Stimulated activated CD4-positive, alpha-beta T cell treated with anti-CD3 and anti-CD28 coated beads, Interleukin-1b, Interleukin-23, amount 100 ng/mL, for 1 hour (primary cell): Measurements from ENCODE around the gene ZNF343.
"Not testable (repeated sequence)": the region's sequence is repeated elsewhere in the genome, so short reads cannot be mapped to it uniquely, and the experiment has no call there.

Experiments
- DNase-seq, 2 donors: peaks; one replicate each; pipeline ENCODE4 v3.0.0-alpha.2; 2020; ENCODE audit warnings: low read depth in 2 of 2

The ZNF343 gene

GRCh38 chr20:2521369-2522305 lies 12.9 kb upstream of the ZNF343 start:
- no peak for DNase-seq

GRCh38 chr20:2520617-2521016 lies 11.9 kb upstream of the ZNF343 start:
- DNase-seq, result no peak

GRCh38 chr20:2519115-2519809 lies 10.5 kb upstream of the ZNF343 start:
- DNase-seq, result no peak

DNA sequence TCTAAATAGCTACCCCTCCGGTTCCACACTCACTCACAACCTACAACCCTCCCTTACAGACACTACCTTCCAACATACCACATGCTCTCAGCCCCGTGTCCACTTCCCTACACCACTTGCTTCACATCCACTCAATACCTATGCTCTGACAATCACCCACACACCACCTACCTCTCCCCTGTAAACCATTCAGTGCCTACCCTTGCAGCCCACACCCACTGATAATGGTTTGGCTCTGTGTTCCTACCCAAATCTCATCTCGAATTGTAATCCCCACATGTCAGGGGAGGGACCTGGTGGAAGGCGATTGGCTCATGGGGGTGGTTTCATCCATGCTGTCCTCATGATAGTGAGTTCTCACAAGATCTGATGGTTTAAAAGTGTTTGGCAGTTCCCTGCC lies 9.8 kb upstream of the ZNF343 start:
- no peak for DNase-seq

DNA sequence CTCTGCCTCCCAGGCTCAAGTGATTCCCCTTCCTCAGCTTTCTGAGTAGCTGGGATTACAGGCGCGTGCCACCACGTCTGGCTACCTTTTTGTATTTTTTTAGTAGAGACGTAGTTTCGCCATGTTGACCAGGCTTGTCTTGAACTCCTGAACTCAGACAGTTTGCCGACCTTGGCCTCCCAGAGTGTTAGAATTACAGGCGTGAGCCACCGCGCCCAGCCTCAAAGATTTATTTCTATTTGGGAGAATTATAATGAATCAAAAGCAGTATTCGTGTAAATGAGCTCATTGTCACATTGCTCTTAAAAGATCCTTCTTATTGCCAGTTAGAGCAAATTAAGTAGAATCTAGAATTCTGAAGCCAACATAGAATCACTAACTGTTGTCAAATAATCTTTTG lies 9.4 kb upstream of the ZNF343 start:
- no peak for DNase-seq

DNA sequence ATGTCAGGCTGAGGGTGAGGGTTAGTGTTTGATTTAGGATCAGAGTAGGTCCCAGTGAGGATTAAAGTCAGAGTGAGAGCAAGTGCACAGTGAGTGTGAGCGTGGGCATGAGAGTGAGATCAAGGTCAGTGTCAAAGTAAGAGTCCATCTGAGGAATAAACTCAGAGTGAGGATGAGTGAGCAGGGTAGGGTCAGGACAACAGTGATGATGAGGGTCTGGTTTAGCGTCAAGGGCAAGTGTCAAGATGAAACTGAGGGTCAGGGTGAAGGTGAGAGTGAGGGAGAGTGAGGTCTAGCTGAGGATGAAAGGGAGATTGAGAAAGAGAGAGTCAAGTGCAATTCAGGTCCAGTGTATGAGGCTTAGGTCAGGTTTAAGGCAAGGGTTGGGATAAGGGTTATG lies 7.7 kb upstream of the ZNF343 start:
- no peak for DNase-seq

- DNase-seq, result no peak
Observed at GRCh38 chr20:2515203-2515602, 6.5 kb upstream of the ZNF343 start.

GRCh38 chr20:2509794-2510193 lies 1.1 kb upstream of the ZNF343 start:
- DNase-seq, result no peak

DNA sequence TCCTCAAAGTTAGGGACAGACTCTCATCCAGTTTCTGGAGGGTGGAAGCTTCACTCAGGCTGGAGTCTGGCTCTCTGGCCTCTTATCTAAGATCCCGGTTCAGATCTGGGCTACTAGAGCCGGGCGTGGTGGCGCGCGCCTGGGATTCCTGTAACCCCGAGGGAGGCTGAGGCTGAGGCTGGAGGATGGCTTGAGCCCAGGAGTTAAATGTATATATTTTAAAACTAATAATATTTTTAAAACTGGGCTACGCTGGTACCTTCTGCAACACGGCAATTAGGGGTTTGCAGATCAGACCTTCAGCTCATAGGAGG lies 710 bp upstream of the ZNF343 start:
- no peak for DNase-seq

- DNase-seq, result no peak
Observed at GRCh38 chr20:2507875-2508630, 662 bp downstream of the ZNF343 start.

GRCh38 chr20:2507464-2507863 lies 1.3 kb downstream of the ZNF343 start:
- no peak for DNase-seq

DNA sequence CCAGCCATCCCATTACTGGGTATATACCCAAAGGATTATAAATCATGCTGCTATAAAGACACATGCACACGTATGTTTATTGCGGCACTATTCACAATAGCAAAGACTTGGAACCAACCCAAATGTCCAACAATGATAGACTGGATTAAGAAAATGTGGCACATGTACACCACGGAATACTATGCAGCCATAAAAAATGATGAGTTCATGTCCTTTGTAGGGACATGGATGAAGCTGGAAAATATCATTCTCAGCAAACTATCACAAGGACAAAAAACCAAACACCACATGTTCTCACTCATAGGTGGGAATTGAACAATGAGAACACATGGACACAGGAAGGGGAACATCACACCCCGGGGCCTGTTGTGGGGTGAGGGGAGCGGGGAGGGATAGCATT lies 2.3 kb downstream of the ZNF343 start:
- not testable (repeated sequence) for DNase-seq

GRCh38 chr20:2504803-2505202 lies 3.9 kb downstream of the ZNF343 start:
- DNase-seq, result not testable (repeated sequence)

DNA sequence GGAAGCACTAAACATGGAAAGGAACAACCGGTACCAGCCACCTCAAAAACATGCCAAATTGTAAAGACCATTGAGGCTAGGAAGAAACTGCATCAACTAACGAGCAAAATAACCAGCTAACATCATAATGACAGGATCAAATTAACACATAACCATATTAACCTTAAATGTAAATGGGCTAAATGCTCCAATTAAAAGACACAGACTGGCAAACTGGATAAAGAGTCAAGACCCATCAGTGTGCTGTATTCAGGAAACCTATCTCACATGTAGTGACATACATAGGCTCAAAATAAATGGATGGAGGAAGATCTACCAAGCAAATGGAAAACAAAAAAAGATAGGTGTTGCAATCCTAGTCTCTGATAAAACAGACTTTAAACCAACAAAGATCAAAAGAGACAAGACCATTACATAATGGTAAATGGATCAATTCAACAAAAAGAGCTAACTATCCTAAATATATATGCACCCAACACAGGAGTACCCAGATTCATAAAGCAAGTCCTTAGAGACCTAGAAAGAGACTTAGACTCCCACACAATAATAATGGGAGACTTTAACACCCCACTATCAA lies 5.8 kb downstream of the ZNF343 start:
- DNase-seq, result not testable (repeated sequence)

DNA sequence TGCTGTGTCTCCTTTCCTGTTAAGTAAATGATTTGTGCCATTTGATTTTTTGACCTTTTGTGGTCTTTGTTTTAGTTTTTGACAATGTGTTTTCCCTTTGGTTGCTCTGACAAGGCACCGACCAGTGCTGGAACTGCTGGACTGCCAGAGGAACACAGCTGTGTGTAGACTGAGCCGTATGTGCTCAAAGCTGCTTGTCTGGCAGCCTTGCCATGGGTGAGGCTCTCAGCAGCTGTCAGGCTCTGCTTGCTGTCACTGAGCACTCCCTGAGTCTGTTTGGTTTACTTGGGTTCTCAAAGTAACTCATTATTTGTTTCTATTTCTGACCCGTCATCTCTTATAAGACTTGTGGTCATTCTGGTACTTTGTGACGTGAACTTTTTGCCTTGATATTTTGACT lies 23.1 kb downstream of the ZNF343 start:
- no peak for DNase-seq

DNA sequence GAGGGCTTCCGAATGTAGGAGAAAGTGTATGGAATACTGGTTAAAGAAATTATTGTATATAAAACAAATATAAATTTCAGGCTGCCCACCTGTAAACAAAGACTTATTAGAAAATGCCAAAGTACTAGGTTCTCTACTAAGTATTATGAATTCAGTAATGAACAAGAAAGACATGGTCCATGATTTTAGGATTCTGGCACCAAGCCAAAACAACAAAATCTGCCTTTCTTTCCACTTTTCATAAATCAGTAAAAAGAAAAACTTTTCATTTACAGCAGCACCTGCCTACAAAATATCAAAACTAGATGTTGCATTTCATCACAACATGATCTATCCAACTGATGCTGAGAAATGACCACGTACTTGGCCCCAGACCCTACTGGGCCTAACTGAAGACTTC lies 23.6 kb downstream of the ZNF343 start:
- no peak for DNase-seq

DNA sequence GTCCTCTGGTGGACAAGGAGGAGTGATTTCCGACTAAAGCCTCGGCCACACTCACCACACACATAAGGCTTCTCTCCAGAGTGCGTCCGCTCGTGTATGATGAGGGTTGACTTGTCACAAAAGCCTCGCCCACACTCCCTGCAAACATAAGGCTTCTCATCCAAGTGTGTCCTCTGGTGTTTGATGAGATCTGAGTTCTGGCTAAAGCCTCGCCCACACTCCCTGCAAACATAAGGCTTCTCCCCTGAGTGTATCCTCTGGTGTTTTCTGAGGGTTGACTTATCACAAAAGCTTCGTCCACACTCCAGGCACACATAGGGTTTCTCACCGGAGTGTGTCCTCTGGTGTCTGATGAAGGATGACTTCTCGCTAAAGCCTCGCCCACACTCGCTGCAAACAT lies 25.2 kb downstream of the ZNF343 start:
- DNase-seq, result no peak

DNA sequence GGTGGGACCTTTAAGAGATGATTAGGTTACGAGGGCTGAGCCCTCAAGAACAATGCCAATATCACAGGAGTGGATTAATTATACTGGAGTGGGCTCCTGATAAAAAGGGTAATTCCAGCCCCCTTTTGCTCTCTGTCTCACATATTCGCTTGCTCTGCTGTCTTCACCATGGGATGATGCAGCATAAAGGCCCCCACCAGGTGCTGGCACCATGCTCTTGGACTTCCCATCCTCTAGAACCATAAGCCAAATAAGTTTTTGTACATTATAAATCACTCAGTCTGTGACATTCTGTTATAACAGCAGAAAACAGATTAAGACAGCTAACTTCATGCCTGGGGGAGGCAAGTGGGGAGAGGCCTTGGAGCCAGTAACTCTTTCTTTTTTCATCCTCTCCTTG lies 28.3 kb downstream of the ZNF343 start:
- DNase-seq, result no peak

DNA sequence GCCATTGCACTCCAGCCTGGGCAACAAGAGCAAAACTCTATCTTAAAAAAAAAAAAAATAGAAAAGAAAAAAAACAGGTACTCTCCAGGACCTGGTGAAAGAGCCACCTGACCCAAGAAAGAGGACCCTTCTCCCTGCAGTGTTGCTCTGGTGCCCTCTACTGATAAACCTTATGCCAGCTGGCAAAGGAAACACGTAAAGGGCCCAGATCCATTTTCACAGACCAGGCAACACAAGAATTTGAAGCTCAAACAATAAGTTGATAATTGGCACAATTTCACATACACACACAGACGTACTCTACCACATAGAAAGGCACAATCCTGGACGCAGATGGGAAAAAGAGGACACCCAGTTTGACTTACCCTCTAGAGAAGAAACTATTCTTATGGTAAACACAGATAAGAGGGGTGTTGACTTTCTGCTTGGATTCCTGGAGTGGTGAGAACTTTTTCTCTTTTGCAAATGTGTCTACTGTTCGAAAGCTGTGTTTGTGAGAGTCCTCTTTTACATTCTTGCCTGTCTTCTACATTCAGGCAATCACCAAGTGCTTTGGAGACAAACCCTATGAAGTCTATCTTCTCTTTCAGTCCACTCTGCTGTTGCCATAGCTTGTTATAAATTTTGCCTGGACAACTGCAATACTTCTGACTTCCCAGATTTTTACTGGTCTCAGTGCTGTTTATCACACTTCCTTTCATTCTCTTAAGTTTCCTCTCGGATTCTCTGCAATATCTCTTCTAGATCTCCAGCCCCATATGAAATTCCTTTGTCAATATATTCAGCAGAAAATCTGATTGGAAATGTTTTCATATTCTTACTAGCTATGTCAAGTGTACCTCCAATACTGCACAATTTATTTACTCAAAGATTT lies 31.7 kb downstream of the ZNF343 start:
- DNase-seq, result no peak

DNA sequence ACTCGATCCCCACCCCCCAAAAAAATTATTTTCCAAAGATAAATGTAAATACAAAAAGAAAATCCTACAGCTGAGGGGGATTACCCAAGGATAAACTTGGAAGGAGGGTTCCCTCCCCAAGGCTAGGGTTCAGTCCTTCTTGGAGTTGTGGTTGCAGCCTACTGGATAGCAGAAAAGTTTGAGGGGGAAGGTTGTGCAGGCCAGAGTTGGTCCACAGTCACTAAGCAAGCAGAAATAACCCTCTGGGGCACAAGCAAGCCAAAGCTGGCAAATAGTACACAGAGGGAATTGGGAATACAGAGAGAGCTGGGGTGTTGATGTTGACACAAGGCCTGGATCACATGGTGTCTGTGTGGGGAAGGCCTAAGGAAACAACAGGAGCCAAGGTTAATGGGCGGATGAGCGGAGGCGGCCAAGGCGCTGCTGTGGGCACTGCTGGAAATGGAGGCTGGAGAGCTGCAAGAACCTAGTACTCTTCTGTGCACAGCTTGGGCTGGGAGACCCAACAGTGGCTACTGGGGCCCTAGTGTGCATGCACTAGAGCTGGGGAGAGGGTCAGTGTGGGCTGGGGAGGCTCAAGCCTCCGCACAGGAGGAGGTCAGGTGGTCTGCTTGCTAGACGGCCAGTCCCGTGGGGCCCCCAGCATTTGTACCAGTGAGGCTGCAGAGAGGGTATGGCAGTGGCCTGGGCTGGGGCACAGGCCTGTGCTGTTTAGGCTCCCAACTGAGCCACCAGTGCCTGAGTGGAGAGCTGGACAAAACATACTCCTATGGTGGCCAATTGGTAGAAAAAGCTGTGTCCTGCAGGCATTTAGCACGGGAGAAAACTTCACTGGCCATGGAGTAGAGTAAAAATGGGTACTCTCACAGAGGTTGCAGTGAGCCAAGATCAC lies 32.6 kb downstream of the ZNF343 start:
- DNase-seq, result no peak
